GM12873 (cell line): Measurements from ENCODE around the gene MPEG1.

Source experiments
- TF ChIP-seq, protein P1 (sequence below): IDR thresholded peaks from 2 replicates; pipeline ENCODE4 v1.5.1; 2012; ENCODE audit warnings: low read depth, mild to moderate bottlenecking, moderate library complexity, low read length, control low read depth; ENCODE audit not compliant: insufficient read depth; ENCODE audit errors: missing control alignments

MPEG1 gene

DNA sequence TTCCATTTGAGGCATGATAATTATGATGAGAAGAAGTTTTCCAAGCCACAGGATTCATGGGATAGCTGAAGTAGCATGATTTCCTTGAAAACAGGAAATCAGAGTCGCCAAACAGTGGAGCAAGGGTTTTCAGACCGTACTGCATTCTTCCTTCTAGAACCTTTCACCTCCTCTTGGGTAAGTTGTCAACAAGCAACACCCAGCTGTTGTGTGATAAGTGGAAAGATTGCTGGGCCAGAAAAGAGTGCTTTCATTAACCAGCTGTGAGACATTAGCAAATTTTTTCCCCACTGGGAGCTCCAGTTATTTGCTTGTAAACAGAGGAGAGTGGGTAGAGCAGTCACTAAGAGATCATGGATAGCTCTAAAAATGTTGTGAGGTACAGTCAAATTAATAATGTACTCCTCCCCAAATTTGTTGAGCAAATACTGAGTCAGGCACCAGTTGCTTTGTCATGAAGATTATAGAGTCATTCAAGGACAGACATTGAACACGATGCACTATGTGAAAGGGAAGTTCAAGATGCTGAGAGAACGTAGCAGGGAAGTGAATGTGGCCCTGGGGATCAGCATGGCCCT is 11.7 kb upstream of the MPEG1 start:
- TF ChIP-seq, protein P1, sequence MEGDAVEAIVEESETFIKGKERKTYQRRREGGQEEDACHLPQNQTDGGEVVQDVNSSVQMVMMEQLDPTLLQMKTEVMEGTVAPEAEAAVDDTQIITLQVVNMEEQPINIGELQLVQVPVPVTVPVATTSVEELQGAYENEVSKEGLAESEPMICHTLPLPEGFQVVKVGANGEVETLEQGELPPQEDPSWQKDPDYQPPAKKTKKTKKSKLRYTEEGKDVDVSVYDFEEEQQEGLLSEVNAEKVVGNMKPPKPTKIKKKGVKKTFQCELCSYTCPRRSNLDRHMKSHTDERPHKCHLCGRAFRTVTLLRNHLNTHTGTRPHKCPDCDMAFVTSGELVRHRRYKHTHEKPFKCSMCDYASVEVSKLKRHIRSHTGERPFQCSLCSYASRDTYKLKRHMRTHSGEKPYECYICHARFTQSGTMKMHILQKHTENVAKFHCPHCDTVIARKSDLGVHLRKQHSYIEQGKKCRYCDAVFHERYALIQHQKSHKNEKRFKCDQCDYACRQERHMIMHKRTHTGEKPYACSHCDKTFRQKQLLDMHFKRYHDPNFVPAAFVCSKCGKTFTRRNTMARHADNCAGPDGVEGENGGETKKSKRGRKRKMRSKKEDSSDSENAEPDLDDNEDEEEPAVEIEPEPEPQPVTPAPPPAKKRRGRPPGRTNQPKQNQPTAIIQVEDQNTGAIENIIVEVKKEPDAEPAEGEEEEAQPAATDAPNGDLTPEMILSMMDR, result no peak

DNA sequence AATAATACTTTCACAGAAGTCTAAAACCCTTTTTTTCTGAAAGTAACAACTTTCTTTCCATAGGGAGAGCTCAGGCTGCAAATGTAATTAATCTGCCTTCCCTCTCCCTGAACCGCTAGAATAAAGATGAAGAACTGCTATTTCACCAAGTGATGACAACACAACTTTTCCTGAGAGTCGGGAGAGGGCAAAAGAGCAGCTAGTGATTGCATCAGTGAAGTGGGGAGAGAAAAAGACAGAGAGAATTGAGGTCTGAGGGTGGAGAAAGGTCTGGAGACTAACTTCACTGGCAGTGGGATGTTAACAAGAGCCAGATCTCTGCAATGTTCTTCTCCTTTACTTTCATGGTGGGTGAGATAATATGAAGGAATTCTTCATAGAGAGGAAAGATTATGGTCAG is 10.9 kb upstream of the MPEG1 start:
- TF ChIP-seq, protein P1, result no peak

DNA sequence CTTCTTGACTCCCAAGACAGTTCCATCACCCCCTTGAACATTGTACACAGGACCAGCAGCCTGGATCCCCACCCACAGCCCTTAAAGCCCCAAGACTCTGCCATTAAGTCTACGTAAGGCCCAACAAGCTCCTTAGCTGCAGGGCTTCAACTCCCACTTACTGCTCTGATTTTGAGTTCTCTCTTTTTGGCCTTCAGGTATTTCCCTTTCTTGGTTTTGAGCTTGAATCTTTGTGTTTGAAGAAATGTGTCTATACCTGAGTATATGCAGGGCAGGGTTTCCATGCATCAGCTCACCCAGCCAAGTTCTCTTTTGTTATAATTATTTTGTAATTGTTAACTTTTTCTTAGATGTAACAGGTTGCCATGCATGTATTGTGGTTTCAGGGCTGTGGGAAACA is 10.4 kb upstream of the MPEG1 start:
- TF ChIP-seq, protein P1, result no peak

DNA sequence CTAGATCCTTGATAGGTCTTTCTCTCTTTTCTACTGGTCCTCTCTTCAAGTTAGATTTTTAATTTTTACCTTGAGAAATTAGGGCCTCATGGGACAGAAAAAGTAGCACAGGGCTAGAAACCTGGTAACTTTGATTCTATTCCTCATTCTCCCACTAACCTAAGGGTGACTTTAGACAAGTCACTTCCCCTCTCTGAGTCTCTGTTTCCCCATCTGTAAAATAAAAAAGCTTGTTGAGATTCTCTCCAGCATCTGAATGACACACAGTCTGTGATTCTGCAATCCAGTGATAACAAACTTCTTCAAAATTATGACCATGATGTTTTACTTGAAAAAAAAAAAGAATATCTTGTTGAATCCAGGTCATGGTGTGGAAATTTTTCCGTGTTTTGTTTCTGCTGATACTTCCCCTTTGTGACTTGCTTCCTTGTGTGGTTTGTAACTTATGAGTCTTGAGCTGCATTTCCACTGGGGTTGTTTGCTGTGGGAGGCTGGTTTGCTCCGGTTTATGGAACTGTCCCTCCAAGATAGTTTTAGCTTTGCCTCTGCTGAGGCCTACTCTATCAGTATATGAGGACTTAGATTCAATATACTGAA is 9.8 kb upstream of the MPEG1 start:
- TF ChIP-seq, protein P1, result no peak

DNA sequence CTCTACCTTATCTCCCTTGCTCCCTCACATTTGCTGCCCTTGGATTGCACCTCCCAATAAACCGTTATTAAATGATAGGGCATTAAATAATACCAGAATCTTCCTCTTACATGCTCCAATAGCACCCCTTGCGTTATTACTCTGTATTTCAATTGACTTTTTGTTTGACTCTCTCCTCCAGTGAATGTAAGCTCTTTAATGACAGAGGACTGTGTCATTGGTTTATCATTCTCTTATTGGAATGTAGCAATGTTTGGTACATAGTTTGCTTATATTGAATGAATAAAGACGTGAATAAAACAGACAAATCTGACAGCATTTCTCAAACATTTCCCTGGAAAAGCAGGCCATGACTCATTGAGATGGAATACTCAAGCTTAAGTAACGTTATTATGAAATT is 8.7 kb upstream of the MPEG1 start:
- TF ChIP-seq, protein P1, result no peak

DNA sequence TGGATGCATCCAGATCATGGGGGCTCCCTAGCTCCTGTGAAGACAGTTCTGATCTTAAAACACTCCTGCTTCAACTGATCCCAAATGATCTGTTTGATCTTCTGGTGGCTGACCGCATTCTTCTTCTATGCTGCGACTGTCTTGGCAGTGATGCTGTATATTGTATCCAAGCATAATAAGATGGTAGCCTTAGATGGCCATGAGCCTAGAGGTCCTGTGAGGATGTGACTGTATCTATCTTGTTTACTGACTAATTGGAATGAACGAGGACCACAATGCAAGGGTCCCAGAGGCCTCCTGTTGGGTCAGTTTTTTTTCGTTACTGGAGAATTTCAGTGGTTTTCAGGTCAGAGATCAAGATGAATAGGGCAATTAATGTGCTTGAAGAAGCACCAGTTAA is 7.1 kb upstream of the MPEG1 start:
- TF ChIP-seq, protein P1, result no peak

DNA sequence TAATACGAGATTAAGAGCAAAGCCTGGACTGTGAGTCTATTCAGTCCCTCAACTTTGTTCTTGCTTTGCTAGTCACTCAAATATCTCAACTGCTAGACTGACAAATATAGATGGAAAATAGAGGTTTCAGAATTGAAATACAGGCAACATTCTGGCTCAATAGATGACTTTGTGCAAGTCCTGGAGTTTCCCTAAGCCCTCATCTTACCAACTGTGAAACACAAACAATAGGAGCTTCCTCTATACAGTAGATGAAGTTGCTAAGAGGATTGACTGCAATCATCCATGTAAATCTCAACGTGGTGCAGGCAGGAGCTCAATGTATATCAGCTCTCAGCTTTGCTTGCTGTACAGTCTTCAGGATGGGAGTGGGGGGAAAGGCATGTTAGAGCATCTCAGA is 6.2 kb upstream of the MPEG1 start:
- TF ChIP-seq, protein P1, result no peak
